GM12891 (cell line): ENCODE results near the gene ESRRB.

Experiments used
- POLR2A ChIP-seq: IDR thresholded peaks from 2 replicates; pipeline ENCODE4 v1.6.1; 2011; ENCODE audit warnings: low read depth, low read length, control low read depth
- POLR2AphosphoS5 ChIP-seq: IDR thresholded peaks from 2 replicates; pipeline ENCODE4 v1.6.1; 2011; ENCODE audit warnings: low read depth, low read length, control low read depth

GRCh38 chr14:76421662-76422061, 45.7 kb downstream of the ESRRB start:
- no peak for TF ChIP-seq POLR2A
- no peak for TF ChIP-seq POLR2AphosphoS5
